ENCODE measurements around the gene TF. TPM values are rescaled to one million over a fixed set of nuclear protein-coding genes. Genes with fewer than 3 reads are reported as not detected.

The TF gene
- polyA plus RNA-seq, 1 of the 3 experiments (the other 2 are of a cell fraction), result 0.08 TPM

DNA sequence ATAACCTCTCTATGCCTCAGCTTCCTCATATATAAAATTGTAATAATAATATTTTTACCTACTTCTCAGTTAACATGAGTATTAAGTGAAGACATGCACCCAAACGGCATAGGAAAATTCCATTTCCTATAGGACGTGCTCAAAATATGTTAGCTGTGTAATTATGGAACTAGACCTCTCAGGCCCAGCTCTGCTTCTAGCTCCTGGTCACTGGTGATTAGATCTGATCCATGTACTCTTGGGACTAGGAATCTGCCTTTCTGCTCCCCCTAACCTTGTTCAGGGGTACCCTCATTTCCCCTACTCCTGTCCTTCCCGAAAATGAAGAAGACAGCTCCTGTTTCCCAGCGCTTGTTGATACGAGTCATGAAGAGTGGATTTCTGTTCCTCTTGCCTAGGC lies 29.6 kb downstream of the TF start:
- CTCF ChIA-PET, result no interaction called here
- 51% methylated on average over 5 of the region's 5 CpGs for WGBS (ENCODE audit: low lambda C conversion rate)
- POLR2A ChIA-PET, result no interaction called here

DNA sequence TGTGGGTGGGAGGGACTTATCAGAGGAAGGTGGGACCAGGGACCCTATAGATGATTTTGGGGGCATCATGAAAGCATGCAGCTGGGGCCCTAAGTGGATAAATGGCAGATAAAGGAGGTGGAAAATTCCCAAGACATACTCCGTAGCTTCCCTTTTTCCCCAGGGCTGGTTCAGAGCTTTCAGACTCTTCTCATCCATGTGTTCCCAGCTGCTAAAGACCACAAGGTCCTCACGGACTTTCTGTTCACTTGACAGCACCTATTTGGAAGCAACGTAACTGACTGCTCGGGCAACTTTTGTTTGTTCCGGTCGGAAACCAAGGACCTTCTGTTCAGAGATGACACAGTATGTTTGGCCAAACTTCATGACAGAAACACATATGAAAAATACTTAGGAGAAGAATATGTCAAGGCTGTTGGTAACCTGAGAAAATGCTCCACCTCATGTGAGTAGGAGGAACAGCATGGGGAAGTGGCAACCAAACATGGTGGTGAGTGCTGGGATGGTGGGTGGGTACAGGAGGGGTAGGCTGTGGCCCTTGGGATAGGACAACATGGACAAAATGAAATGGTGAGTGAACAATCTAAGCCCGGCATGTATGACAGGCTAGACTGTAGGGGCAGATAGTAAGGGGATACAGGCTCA lies 30.7 kb downstream of the TF start:
- Histone ChIP-seq H3F3A (replicated peaks; ENCODE audit: insufficient read depth) (no peaks in the 10 kb centered on the region), H3K9me3 (no peaks in the 10 kb centered on the region), H3K4me3 (ENCODE audit: low read depth in 2 of 2, low read length in 1 of 2) (no peak overlapping the region), H3K9ac (no peak overlapping the region), H3K36me3 (replicated peaks in 1 of 2; ENCODE audit: control insufficient read depth in 1 of 2, insufficient read depth in 2 of 2, low read length in 1 of 2) (no peaks in the 10 kb centered on the region), H3K4me2 (no peak overlapping the region), H3K27me3 (ENCODE audit: insufficient read depth) (no peaks in the 10 kb centered on the region; the same call in 1 of the 2 replicates), H3K27ac (ENCODE audit: low read depth in 2 of 2, low read length in 1 of 2) (no peak overlapping the region), H4K20me1 (ENCODE audit: insufficient read depth) (no peaks in the 10 kb centered on the region), H3K79me2 (ENCODE audit: insufficient read depth) (no peaks in the 10 kb centered on the region), H3K4me1 (ENCODE audit: control insufficient read depth in 1 of 2, insufficient read depth in 2 of 2, low read depth in 1 of 2, low read length in 1 of 2) (no peaks in the 10 kb centered on the region), H2AFZ (ENCODE audit: low read depth) (no peak overlapping the region), H3K9me2 (no peaks in the 10 kb centered on the region)
- 49% methylated on average over 7 of the region's 7 CpGs for WGBS (ENCODE audit: low lambda C conversion rate)
- DNase-seq, result no peak
- POLR2A ChIA-PET, result no interaction called here
- CTCF ChIA-PET, result no interaction called here
- TF ChIP-seq NFIC (IDR thresholded peaks at IDR 0.05; ENCODE audit: borderline replicate concordance), result no peak
- no peak for TF ChIP-seq RXRA (IDR thresholded peaks at IDR 0.05; ENCODE audit: borderline replicate concordance, low read depth)
- TF ChIP-seq TCF12 (IDR thresholded peaks at IDR 0.05), result no peak
- no peak for TF ChIP-seq MXI1 (IDR thresholded peaks at IDR 0.05; ENCODE audit: low read depth, low read length)
- TF ChIP-seq, protein P1, sequence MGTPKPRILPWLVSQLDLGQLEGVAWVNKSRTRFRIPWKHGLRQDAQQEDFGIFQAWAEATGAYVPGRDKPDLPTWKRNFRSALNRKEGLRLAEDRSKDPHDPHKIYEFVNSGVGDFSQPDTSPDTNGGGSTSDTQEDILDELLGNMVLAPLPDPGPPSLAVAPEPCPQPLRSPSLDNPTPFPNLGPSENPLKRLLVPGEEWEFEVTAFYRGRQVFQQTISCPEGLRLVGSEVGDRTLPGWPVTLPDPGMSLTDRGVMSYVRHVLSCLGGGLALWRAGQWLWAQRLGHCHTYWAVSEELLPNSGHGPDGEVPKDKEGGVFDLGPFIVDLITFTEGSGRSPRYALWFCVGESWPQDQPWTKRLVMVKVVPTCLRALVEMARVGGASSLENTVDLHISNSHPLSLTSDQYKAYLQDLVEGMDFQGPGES (IDR thresholded peaks at IDR 0.05; ENCODE audit: low read depth, low read length), result no peak
- TF ChIP-seq, protein P2, sequence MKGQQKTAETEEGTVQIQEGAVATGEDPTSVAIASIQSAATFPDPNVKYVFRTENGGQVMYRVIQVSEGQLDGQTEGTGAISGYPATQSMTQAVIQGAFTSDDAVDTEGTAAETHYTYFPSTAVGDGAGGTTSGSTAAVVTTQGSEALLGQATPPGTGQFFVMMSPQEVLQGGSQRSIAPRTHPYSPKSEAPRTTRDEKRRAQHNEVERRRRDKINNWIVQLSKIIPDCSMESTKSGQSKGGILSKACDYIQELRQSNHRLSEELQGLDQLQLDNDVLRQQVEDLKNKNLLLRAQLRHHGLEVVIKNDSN (IDR thresholded peaks at IDR 0.05; ENCODE audit: borderline replicate concordance, low read depth), result no peak
- TF ChIP-seq FOSL2 (IDR thresholded peaks at IDR 0.05; ENCODE audit: borderline replicate concordance, low read depth), result no peak
- TF ChIP-seq ELF1 (IDR thresholded peaks at IDR 0.05), result no peak
- no peak for TF ChIP-seq YY1 (IDR thresholded peaks at IDR 0.05; ENCODE audit: low read depth)
- TF ChIP-seq, protein P3, sequence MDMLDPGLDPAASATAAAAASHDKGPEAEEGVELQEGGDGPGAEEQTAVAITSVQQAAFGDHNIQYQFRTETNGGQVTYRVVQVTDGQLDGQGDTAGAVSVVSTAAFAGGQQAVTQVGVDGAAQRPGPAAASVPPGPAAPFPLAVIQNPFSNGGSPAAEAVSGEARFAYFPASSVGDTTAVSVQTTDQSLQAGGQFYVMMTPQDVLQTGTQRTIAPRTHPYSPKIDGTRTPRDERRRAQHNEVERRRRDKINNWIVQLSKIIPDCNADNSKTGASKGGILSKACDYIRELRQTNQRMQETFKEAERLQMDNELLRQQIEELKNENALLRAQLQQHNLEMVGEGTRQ (IDR thresholded peaks at IDR 0.05; ENCODE audit: borderline replicate concordance, low read depth, low read length), result no peak
- TF ChIP-seq RFX5 (IDR thresholded peaks at IDR 0.05; ENCODE audit: low read length), result no peak
- TF ChIP-seq POLR2AphosphoS5 (IDR thresholded peaks at IDR 0.05; ENCODE audit: low read depth, low read length), result no peak
- TF ChIP-seq CHD2 (IDR thresholded peaks at IDR 0.05; ENCODE audit: low read length, partially characterized antibody), result no peak
- TF ChIP-seq RCOR1 (IDR thresholded peaks at IDR 0.05; ENCODE audit: low read length), result no peak
- TF ChIP-seq, protein P4, sequence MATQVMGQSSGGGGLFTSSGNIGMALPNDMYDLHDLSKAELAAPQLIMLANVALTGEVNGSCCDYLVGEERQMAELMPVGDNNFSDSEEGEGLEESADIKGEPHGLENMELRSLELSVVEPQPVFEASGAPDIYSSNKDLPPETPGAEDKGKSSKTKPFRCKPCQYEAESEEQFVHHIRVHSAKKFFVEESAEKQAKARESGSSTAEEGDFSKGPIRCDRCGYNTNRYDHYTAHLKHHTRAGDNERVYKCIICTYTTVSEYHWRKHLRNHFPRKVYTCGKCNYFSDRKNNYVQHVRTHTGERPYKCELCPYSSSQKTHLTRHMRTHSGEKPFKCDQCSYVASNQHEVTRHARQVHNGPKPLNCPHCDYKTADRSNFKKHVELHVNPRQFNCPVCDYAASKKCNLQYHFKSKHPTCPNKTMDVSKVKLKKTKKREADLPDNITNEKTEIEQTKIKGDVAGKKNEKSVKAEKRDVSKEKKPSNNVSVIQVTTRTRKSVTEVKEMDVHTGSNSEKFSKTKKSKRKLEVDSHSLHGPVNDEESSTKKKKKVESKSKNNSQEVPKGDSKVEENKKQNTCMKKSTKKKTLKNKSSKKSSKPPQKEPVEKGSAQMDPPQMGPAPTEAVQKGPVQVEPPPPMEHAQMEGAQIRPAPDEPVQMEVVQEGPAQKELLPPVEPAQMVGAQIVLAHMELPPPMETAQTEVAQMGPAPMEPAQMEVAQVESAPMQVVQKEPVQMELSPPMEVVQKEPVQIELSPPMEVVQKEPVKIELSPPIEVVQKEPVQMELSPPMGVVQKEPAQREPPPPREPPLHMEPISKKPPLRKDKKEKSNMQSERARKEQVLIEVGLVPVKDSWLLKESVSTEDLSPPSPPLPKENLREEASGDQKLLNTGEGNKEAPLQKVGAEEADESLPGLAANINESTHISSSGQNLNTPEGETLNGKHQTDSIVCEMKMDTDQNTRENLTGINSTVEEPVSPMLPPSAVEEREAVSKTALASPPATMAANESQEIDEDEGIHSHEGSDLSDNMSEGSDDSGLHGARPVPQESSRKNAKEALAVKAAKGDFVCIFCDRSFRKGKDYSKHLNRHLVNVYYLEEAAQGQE (IDR thresholded peaks at IDR 0.05; ENCODE audit: low read depth, low read length), result no peak

More for the DNA sequence above, 29.6 kb downstream of the TF start:
- Histone ChIP-seq H3K9me3 (no peaks in the 10 kb centered on the region), H2AFZ (ENCODE audit: low read depth) (no peak overlapping the region), H3K4me2 (no peak overlapping the region), H3K4me1 (ENCODE audit: control insufficient read depth in 1 of 2, insufficient read depth in 2 of 2, low read depth in 1 of 2, low read length in 1 of 2) (no peaks in the 10 kb centered on the region), H3K36me3 (replicated peaks in 1 of 2; ENCODE audit: control insufficient read depth in 1 of 2, insufficient read depth in 2 of 2, low read length in 1 of 2) (no peaks in the 10 kb centered on the region), H3K9ac (no peak overlapping the region), H3K27me3 (ENCODE audit: insufficient read depth) (no peaks in the 10 kb centered on the region; the same call in 1 of the 2 replicates), H3K27ac (ENCODE audit: low read depth in 2 of 2, low read length in 1 of 2) (no peak overlapping the region), H3K9me2 (no peaks in the 10 kb centered on the region), H3K4me3 (ENCODE audit: low read depth in 2 of 2, low read length in 1 of 2) (no peak overlapping the region), H4K20me1 (ENCODE audit: insufficient read depth) (no peaks in the 10 kb centered on the region), H3F3A (replicated peaks; ENCODE audit: insufficient read depth) (no peaks in the 10 kb centered on the region), H3K79me2 (ENCODE audit: insufficient read depth) (no peaks in the 10 kb centered on the region)
- DNase-seq, result no peak
- TF ChIP-seq RAD21 (IDR thresholded peaks at IDR 0.05; ENCODE audit: low read length) (no peak), RCOR1 (IDR thresholded peaks at IDR 0.05; ENCODE audit: low read length) (no peak), SMC3 (IDR thresholded peaks at IDR 0.05; ENCODE audit: low read depth, low read length) (no peak), MXI1 (IDR thresholded peaks at IDR 0.05; ENCODE audit: low read depth, low read length) (no peak)
